ENCODE results near the gene STEAP1B. TPM values are rescaled to one million over a fixed set of nuclear protein-coding genes. Genes with fewer than 3 reads are reported as not detected.

STEAP1B gene
- total and polyA plus RNA-seq, 2 of the 4 experiments (the other 2 are of a cell fraction) = 7.9 to 13.8 TPM

- Histone ChIP-seq H2BK20ac (ENCODE audit: low read depth, low read length) (no peak overlapping the region), H3K9ac (ENCODE audit: low read depth, low read length) (no peak overlapping the region), H2AK9ac (replicated peaks; ENCODE audit: low read depth, low read length, poor library complexity) (no peak overlapping the region), H3K56ac (ENCODE audit: extremely low read depth, insufficient read depth, low read length) (no peak overlapping the region), H4K20me1 (ENCODE audit: insufficient read depth, low read length) (no peaks in the 10 kb centered on the region), H2AK5ac (ENCODE audit: low read depth, low read length) (no peak overlapping the region), H3K36me3 (ENCODE audit: control insufficient read depth, insufficient read depth, low read length) (no peaks in the 10 kb centered on the region), H2BK15ac (ENCODE audit: low read depth, low read length) (no peak overlapping the region), H3K14ac (replicated peaks; ENCODE audit: low read depth, low read length) (no peak overlapping the region), H4K8ac (ENCODE audit: low read depth in 2 of 2, low read length in 2 of 2) (no peak overlapping the region), H3K79me1 (ENCODE audit: low read depth in 1 of 2, low read length in 2 of 2) (no peaks in the 10 kb centered on the region), H2AFZ (replicated peaks; ENCODE audit: low read length, poor library complexity) (no peak overlapping the region), H3K23ac (ENCODE audit: low read depth, low read length) (no peak overlapping the region), H4K91ac (ENCODE audit: insufficient read depth, low read depth, low read length) (no peak overlapping the region), H4K5ac (ENCODE audit: low read depth, low read length) (no peak overlapping the region), H3K9me3 (ENCODE audit: control insufficient read depth, insufficient read depth, low read length) (no peaks in the 10 kb centered on the region), H3K4me2 (ENCODE audit: low read depth, low read length) (no peak overlapping the region), H3K27ac (ENCODE audit: insufficient read depth, low read length) (no peak overlapping the region), H2BK120ac (ENCODE audit: low read depth, low read length) (no peak overlapping the region), H3K9me1 (ENCODE audit: insufficient read depth, low read length) (no peaks in the 10 kb centered on the region), H3K4me1 (ENCODE audit: control insufficient read depth, insufficient read depth, low read length) (no peaks in the 10 kb centered on the region), H3K18ac (ENCODE audit: low read depth, low read length) (no peak overlapping the region), H3K4ac (ENCODE audit: low read depth, low read length) (no peak overlapping the region), H3K27me3 (ENCODE audit: control insufficient read depth, insufficient read depth, low read length) (peaks cover 6% of the 10 kb centered on the region), H3K4me3 (ENCODE audit: insufficient read depth, low read depth, low read length) (no peak overlapping the region), H2BK5ac (ENCODE audit: low read depth, low read length, poor library complexity, severe bottlenecking) (no peak overlapping the region)
- POLR2A ChIA-PET (ENCODE audit: unreplicated experiment) = no interaction called here
- in situ Hi-C loops (cut with MboI; ENCODE audit: low sequenced_read_pairs) = no loop called here
- no TSS peak for BruUV-seq (replicated peaks)
- CTCF ChIA-PET = no interaction called here
- dilution Hi-C loops (cut with HindIII; ENCODE audit: low sequenced_read_pairs, unreplicated experiment) = no loop called here
- WGBS, 2 experiments (ENCODE audit: extremely low coverage in 2 of 2, insufficient read length in 1 of 2) = 67% methylated on average over 1 of the region's 2 CpGs; no CpG with 5 or more reads in 1 of the 2 experiments
- intact Hi-C loops (cut with micrococcal nuclease) = no loop called here
- DNase-seq = no peak
- TF ChIP-seq, protein P1, sequence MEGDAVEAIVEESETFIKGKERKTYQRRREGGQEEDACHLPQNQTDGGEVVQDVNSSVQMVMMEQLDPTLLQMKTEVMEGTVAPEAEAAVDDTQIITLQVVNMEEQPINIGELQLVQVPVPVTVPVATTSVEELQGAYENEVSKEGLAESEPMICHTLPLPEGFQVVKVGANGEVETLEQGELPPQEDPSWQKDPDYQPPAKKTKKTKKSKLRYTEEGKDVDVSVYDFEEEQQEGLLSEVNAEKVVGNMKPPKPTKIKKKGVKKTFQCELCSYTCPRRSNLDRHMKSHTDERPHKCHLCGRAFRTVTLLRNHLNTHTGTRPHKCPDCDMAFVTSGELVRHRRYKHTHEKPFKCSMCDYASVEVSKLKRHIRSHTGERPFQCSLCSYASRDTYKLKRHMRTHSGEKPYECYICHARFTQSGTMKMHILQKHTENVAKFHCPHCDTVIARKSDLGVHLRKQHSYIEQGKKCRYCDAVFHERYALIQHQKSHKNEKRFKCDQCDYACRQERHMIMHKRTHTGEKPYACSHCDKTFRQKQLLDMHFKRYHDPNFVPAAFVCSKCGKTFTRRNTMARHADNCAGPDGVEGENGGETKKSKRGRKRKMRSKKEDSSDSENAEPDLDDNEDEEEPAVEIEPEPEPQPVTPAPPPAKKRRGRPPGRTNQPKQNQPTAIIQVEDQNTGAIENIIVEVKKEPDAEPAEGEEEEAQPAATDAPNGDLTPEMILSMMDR (conservative IDR thresholded peaks at IDR 0.05; ENCODE audit: low read depth, low read length) = no peak
- TF ChIP-seq USF2 (IDR thresholded peaks at IDR 0.05; ENCODE audit: low read depth, low read length) (no peak), MAFK (IDR thresholded peaks at IDR 0.05; ENCODE audit: low read depth, low read length) (no peak), MXI1 (IDR thresholded peaks at IDR 0.05; ENCODE audit: borderline replicate concordance, low read depth, low read length) (no peak)
- ATAC-seq (ENCODE audit: low read depth) = no peak
Observed at GRCh38 chr7:22373911-22374310, 126.1 kb downstream of the STEAP1B start.
